Measurements from ENCODE around the gene FBXL2. TPM values are rescaled to one million over a fixed set of nuclear protein-coding genes. Genes with fewer than 3 reads are reported as not detected.

The FBXL2 gene
- total and polyA plus RNA-seq, 2 of the 8 experiments (the other 6 are each of a cell fraction or from before 2014, with no cell fraction given) = 3.1 to 5.4 TPM

DNA sequence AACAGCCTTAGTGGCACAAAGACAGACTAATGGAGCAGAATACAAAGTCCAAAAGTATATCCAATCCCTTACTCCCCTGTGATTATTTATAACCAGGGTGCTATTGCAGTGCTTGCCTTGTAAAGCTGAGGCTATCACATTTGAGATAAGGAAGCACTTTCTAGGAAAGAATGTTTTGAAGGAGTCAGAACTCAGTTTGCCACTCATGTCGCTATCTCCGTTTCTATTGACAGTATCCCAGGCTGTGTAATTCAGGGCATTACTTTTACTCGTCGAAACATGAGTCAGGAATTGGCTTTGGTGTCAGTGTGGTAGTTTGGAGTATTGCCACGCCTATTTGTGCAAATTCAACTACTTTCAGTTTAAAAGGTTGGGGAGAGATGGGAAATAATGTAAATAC lies 78.4 kb downstream of the FBXL2 start:
- Histone ChIP-seq H4K20me1 (replicated peaks in 1 of 2; ENCODE audit: control insufficient read depth in 1 of 2, insufficient read depth in 2 of 2, low read length in 2 of 2) (no peaks in the 10 kb centered on the region), H3K4me3 (ENCODE audit: extremely low read depth in 1 of 4, insufficient read depth in 2 of 4, low read depth in 3 of 4, low read length in 4 of 4) (no peak overlapping the region), H3K23ac (ENCODE audit: insufficient read length) (no peak overlapping the region), H3K4ac (replicated peaks; ENCODE audit: insufficient read length, low read depth, low read length) (no peak overlapping the region), H2BK12ac (ENCODE audit: low read depth, low read length) (no peak overlapping the region), H3K4me1 (replicated peaks in 1 of 4; ENCODE audit: control insufficient read depth in 3 of 4, insufficient read depth in 4 of 4, low read length in 3 of 4) (no peaks in the 10 kb centered on the region), H3K9me3 (ENCODE audit: insufficient read depth in 2 of 2, low read depth in 1 of 2, low read length in 1 of 2) (no peaks in the 10 kb centered on the region), H2BK15ac (ENCODE audit: low read length) (no peak overlapping the region), H3K23me2 (ENCODE audit: low read depth, low read length) (no peaks in the 10 kb centered on the region), H3K27me3 (replicated peaks in 1 of 4; ENCODE audit: control insufficient read depth in 3 of 4, extremely low read depth in 1 of 4, insufficient read depth in 3 of 4, low read length in 3 of 4) (no peaks in the 10 kb centered on the region), H4K5ac (ENCODE audit: insufficient read length, low read depth, low read length) (no peak overlapping the region), H3K18ac (ENCODE audit: extremely low read depth, low read length) (no peak overlapping the region), H2BK20ac (ENCODE audit: low read length) (no peak overlapping the region), H3K56ac (replicated peaks; ENCODE audit: insufficient read length, low read depth, low read length) (no peak overlapping the region), H2BK120ac (replicated peaks; ENCODE audit: low read depth, low read length) (no peak overlapping the region), H2AFZ (ENCODE audit: low read length) (no peak overlapping the region), H4K8ac (ENCODE audit: extremely low read depth, insufficient read depth, low read length) (no peak overlapping the region), H3K36me3 (ENCODE audit: control insufficient read depth in 2 of 4, insufficient read depth in 4 of 4, low read length in 3 of 4) (no peaks in the 10 kb centered on the region), H3K79me1 (ENCODE audit: low read depth, low read length) (no peaks in the 10 kb centered on the region), H2BK5ac (ENCODE audit: low read depth, low read length) (no peak overlapping the region), H4K91ac (replicated peaks; ENCODE audit: insufficient read length, low read length) (no peak overlapping the region), H3K14ac (ENCODE audit: insufficient read length) (no peak overlapping the region), H3K27ac (ENCODE audit: low read depth, low read length) (no peak overlapping the region), H3K79me2 (ENCODE audit: control insufficient read depth in 1 of 2, insufficient read depth in 2 of 2, low read length in 2 of 2) (no peaks in the 10 kb centered on the region), H3K9ac (replicated peaks in 1 of 4; ENCODE audit: extremely low read depth in 1 of 4, low read depth in 3 of 4, low read length in 3 of 4) (no peak overlapping the region), H2AK5ac (ENCODE audit: low read depth, low read length) (no peak overlapping the region), H3K4me2 (ENCODE audit: insufficient read depth in 1 of 2, low read depth in 2 of 2, low read length in 2 of 2) (no peak overlapping the region)
- ChIA-PET POLR2A (ENCODE audit: partially characterized antibody) (no interaction called here), CTCF (ENCODE audit: partially characterized antibody) (interaction anchor here (0.6 to 5.4 kb wide), 3 partner anchors 11 to 85 kb away, joined by 3 to 35 read pairs (median 3); no protein-coding TSS in a partner anchor)
- DNase-seq (ENCODE audit: low read depth in 1 of 2, low spot score in 2 of 2) (no peak), FAIRE-seq (no peak)
- 87% methylated on average over 5 of the region's 5 CpGs; no CpG with 5 or more reads in 1 of the 2 experiments for WGBS, 2 experiments (ENCODE audit: extremely low coverage in 1 of 2, insufficient coverage in 1 of 2, insufficient read length in 1 of 2, insufficient replicate concordance in 2 of 2, low coverage in 1 of 2, low lambda C conversion rate in 2 of 2, missing lambda C conversion rate in 1 of 2)
- TF ChIP-seq PHF8 (conservative IDR thresholded peaks at IDR 0.05; ENCODE audit: low read depth, low read length) (no peak), SUZ12 (IDR thresholded peaks at IDR 0.05; ENCODE audit: low read length) (no peak), RAD21 (IDR thresholded peaks at IDR 0.05 in 1 of 2, conservative IDR thresholded peaks at IDR 0.05 in 1 of 2; ENCODE audit: low read depth in 2 of 2, low read length in 2 of 2) (no peak), EP300 (IDR thresholded peaks at IDR 0.05; ENCODE audit: borderline replicate concordance in 1 of 2, low read depth in 2 of 2, low read length in 2 of 2) (no peak), HDAC6 (IDR thresholded peaks at IDR 0.05; ENCODE audit: low read depth, low read length) (no peak), JUND (IDR thresholded peaks at IDR 0.05; ENCODE audit: low read length) (no peak), GTF2F1 (IDR thresholded peaks at IDR 0.05; ENCODE audit: borderline replicate concordance, low read depth, low read length) (no peak), JUN (IDR thresholded peaks at IDR 0.05; ENCODE audit: low read depth, low read length) (no peak), TBP (IDR thresholded peaks at IDR 0.05; ENCODE audit: low read depth, low read length) (no peak)
- TF ChIP-seq, protein P1, sequence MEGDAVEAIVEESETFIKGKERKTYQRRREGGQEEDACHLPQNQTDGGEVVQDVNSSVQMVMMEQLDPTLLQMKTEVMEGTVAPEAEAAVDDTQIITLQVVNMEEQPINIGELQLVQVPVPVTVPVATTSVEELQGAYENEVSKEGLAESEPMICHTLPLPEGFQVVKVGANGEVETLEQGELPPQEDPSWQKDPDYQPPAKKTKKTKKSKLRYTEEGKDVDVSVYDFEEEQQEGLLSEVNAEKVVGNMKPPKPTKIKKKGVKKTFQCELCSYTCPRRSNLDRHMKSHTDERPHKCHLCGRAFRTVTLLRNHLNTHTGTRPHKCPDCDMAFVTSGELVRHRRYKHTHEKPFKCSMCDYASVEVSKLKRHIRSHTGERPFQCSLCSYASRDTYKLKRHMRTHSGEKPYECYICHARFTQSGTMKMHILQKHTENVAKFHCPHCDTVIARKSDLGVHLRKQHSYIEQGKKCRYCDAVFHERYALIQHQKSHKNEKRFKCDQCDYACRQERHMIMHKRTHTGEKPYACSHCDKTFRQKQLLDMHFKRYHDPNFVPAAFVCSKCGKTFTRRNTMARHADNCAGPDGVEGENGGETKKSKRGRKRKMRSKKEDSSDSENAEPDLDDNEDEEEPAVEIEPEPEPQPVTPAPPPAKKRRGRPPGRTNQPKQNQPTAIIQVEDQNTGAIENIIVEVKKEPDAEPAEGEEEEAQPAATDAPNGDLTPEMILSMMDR (IDR thresholded peaks at IDR 0.05; ENCODE audit: control extremely low read depth in 1 of 3, insufficient read depth in 1 of 3, low read depth in 1 of 3, low read length in 3 of 3) = no peak
- TF ChIP-seq, protein P2, sequence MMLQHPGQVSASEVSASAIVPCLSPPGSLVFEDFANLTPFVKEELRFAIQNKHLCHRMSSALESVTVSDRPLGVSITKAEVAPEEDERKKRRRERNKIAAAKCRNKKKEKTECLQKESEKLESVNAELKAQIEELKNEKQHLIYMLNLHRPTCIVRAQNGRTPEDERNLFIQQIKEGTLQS (IDR thresholded peaks at IDR 0.05; ENCODE audit: insufficient read depth, low read depth, low read length) = no peak

Measured in H1 (cell line).